ENCODE data around the gene GPR146. TPM values are rescaled to one million over a fixed set of nuclear protein-coding genes. Genes with fewer than 3 reads are reported as not detected.

GPR146 gene
- total and polyA plus RNA-seq, 7 donors, result 5.0 to 14.0 (median 9.4) TPM

DNA sequence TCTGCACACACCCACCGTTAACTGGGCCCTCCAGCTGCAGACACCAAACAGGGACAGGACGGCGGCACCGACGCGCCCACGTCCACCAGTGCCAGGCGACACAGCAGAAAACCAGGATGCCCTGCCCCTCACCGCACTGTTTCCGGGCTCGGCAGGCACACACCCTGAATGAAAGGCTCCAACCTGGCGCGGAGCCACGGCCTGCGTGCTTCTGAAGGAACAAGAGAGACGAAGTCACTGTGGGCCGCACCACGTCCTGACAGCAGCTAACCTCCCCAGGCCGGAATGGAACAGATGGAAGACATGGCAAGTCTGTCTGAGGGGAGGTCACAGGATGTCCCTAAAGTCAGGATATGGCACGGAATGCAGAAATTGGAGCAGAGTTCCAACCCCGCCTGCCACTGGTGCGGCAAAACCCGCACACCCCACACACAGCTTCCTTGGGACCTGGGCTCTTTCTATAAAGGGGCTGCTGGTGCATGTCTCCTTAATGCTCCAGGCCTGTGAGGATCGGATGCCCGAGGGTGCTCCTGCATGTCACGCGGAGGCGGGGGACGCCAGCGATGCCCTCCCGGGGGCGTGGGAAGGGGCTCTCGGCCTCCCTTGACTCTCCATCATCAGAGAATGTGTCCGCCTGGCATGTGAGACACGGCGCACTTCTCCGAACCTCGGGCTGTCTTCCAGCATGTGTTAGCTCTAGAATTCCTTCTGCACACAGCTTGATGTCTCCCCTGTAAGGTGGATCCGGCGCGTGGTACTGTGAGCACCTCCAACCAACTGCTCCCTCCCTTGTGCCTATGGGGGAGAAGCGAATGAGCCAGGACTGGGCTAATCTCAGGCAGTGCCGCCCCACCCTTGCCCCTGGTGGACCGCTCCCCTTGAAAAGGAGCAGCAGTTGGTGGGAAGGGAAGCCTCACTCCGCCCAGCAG, 39.6 kb downstream of the GPR146 start:
- peaks cover 12% of the 10 kb centered on the region for H3K4me1 ChIP-seq
- DNase-seq, result peak in 1 of 2 donors; percentile 45
- WGBS, 3 donors, result 80 to 84% (median 81%) methylated on average over 45 of the region's 45 CpGs
- no peaks in the 10 kb centered on the region for H3K9me3 ChIP-seq
- no peaks in the 10 kb centered on the region for H3K36me3 ChIP-seq (ENCODE audit: insufficient read depth in 1 of 2, low read depth in 1 of 2)
- H3K4me3 ChIP-seq, result no peak overlapping the region
- ATAC-seq, result no peak
- intact Hi-C loops (cut with DNase I), result no loop called here
- H3K27me3 ChIP-seq (ENCODE audit: insufficient read depth in 3 of 3, low read length in 2 of 3), result no peaks in the 10 kb centered on the region
- no peak overlapping the region for H3K27ac ChIP-seq
- TF ChIP-seq, protein P1, sequence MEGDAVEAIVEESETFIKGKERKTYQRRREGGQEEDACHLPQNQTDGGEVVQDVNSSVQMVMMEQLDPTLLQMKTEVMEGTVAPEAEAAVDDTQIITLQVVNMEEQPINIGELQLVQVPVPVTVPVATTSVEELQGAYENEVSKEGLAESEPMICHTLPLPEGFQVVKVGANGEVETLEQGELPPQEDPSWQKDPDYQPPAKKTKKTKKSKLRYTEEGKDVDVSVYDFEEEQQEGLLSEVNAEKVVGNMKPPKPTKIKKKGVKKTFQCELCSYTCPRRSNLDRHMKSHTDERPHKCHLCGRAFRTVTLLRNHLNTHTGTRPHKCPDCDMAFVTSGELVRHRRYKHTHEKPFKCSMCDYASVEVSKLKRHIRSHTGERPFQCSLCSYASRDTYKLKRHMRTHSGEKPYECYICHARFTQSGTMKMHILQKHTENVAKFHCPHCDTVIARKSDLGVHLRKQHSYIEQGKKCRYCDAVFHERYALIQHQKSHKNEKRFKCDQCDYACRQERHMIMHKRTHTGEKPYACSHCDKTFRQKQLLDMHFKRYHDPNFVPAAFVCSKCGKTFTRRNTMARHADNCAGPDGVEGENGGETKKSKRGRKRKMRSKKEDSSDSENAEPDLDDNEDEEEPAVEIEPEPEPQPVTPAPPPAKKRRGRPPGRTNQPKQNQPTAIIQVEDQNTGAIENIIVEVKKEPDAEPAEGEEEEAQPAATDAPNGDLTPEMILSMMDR (IDR thresholded peaks at IDR 0.05), result no peak

DNA sequence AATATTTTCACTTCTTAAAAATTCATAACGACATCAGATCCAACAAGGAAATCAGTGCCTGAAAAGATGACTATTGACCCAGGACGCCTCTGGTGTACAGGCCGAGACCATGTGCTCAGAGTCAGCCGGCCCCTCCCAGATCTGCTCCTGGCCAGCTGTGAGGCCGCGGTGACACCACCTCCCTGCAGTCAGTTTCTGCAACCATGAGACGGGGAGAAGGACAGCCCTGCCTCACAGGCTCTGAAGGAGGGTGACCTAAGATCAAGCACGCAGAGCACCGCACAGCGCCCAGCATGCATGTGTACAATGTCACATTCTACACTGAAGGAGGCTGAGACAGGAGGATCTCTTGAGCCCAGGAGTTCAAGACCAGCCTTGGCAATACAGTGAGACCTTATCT, 40.9 kb downstream of the GPR146 start:
- no peaks in the 10 kb centered on the region for H3K27me3 ChIP-seq (ENCODE audit: insufficient read depth in 3 of 3, low read length in 2 of 3)
- peaks cover 12% of the 10 kb centered on the region for H3K4me1 ChIP-seq
- no peak overlapping the region for H3K4me3 ChIP-seq
- DNase-seq (no peak), ATAC-seq (no peak)
- H3K9me3 ChIP-seq, result no peaks in the 10 kb centered on the region
- no peak overlapping the region for H3K27ac ChIP-seq
- intact Hi-C loops (cut with DNase I), result loop anchor here in 1 of 2 donors (5.0 kb wide), 1 partner anchor 57 kb away; no protein-coding TSS in a partner anchor
- no peaks in the 10 kb centered on the region for H3K36me3 ChIP-seq (ENCODE audit: insufficient read depth in 1 of 2, low read depth in 1 of 2)
- 80 to 81% (median 81%) methylated on average over 10 of the region's 10 CpGs for WGBS, 3 donors
- TF ChIP-seq, protein P1 (IDR thresholded peaks at IDR 0.05), result no peak

DNA sequence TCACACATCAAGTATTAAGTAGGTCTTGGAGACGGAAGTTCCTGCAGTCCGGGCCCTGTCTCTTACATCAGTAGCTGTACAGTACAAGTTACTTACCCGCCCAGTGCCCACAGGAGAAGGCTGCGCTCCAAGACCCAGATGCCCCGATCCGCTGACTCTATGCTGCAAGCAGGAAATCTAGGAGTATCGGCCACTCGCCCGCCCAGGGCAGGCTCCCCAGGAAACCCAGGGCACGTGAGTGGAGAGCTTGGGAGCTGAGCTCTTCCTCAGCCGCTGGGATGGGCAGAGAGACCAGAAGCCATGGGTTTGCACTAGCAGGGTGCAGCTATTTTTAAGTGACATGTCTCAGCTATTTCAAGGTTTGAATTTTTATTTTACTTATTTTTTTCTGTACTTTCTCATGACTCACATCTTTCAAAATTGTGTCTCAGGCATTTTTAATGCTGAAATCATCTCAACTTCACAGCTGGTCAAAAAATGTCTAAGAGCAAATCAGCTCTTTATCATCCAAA, 41.6 kb downstream of the GPR146 start:
- TF ChIP-seq, protein P1 (IDR thresholded peaks at IDR 0.05), result no peak
- no peak for DNase-seq
- Histone ChIP-seq H3K4me3 (no peak overlapping the region), H3K27ac (no peak overlapping the region), H3K4me1 (peaks cover 12% of the 10 kb centered on the region), H3K36me3 (ENCODE audit: insufficient read depth in 1 of 2, low read depth in 1 of 2) (no peaks in the 10 kb centered on the region), H3K27me3 (ENCODE audit: insufficient read depth in 3 of 3, low read length in 2 of 3) (no peaks in the 10 kb centered on the region), H3K9me3 (no peaks in the 10 kb centered on the region)
- no peak for ATAC-seq
- intact Hi-C loops (cut with DNase I), result loop anchor here (1.0 to 5.0 kb wide), 4 partner anchors 37 to 91 kb away; no protein-coding TSS in a partner anchor
- 90 to 94% (median 94%) methylated on average over 11 of the region's 11 CpGs for WGBS, 3 donors

DNA sequence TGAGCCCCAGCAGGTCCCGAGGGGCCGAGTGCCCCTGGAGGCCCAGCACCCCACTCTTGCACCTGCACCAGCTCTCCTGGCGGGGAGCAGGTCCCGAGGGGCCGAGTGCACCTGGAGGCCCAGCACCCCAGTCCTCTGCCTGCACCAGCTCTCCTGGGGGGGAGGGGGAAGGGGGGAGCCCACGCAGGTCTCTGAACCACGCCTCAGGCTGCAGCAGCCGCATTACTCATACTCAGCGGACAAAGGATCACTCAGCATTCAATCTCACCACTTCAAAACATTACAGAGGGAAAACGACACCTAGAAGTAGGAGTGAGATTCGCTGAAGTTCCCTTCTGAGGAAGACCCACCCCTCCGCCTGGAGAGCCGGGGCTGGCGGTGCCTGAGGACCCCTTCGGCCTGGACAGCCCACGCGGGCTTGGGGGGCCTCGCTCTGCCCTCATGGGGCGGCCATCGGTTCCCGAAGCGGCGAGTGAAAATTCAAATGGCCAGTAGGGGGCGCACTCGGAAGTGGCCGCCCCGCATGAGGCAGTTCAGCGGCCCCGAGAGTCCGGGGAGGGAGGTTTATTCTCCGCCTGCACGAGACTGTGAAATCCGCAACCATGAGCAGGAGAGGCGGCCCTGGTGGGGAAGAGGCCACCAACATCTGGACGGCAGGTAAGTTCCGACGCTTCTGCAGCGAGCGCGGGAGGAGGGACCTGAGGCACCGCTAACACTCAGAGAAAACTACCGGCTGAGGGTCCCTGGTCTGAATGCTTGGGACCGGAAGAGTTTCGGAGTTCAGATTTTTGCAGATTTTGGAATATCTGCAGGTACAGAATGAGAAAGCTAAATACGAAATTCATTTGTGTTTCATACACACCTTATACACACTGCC, 42.5 kb downstream of the GPR146 start:
- H3K27me3 ChIP-seq (ENCODE audit: insufficient read depth in 3 of 3, low read length in 2 of 3), result no peaks in the 10 kb centered on the region
- ATAC-seq (peak; percentile 78 to 89 (median 80)), DNase-seq (peak; percentile 70 to 86)
- 9 to 14% (median 11%) methylated on average over 45 of the region's 45 CpGs for WGBS, 3 donors
- peak overlapping the region; percentile 55 for H3K4me3 ChIP-seq
- H3K4me1 ChIP-seq, result peaks cover 12% of the 10 kb centered on the region
- intact Hi-C loops (cut with DNase I), result loop anchor here (1.0 to 5.0 kb wide), 4 partner anchors 36 to 90 kb away; no protein-coding TSS in a partner anchor
- TF ChIP-seq, protein P1 (IDR thresholded peaks at IDR 0.05), result peak; percentile 89
- H3K27ac ChIP-seq, result no peak overlapping the region
- H3K9me3 ChIP-seq, result no peaks in the 10 kb centered on the region
- H3K36me3 ChIP-seq (ENCODE audit: insufficient read depth in 1 of 2, low read depth in 1 of 2), result no peaks in the 10 kb centered on the region

Data from psoas muscle (tissue), 8 donors.